HEK293 (cell line): Measurements from ENCODE around the gene PROB1.

Source experiments
- CTCF ChIA-PET: fragments of 350-600 bp; formaldehyde crosslinking; extraction: SDS; loops from one replicate; lab custom pipeline; 2021; ENCODE audit warnings: antibody characterized with exemption; lab: Yijun Ruan, JAX
- POLR2A ChIA-PET: fragments of 300-600 bp; formaldehyde crosslinking; extraction: SDS; loops from one replicate; lab custom pipeline; 2020; ENCODE audit warnings: antibody characterized with exemption, inconsistent platforms; lab: Yijun Ruan, JAX
- H3K27ac ChIP-seq: fragments of 200-500 bp; sonication (Bioruptor generic); 2 replicates; pipeline ENCODE4 v1.5.1; 2014; ENCODE audit warnings: low read depth, low read length, control low read depth, inconsistent platforms; ENCODE audit errors: extremely low read depth
- H3K36me3 ChIP-seq, 2 experiments: fragments of 200-500 bp in 1 of 2; sonication (Bioruptor generic) in 1 of 2; 1 replicate in 1 of 2; 2 replicates in 1 of 2; pipeline ENCODE4 v1.5.1; 2014 to 2017; ENCODE audit warnings: inconsistent platforms in 2 of 2, low read length in 2 of 2; ENCODE audit not compliant: control insufficient read depth in 2 of 2, insufficient read depth in 1 of 2
- H3K4me1 ChIP-seq: fragments of 200-500 bp; sonication (Bioruptor generic); 2 replicates; pipeline ENCODE4 v1.5.1; 2014; ENCODE audit warnings: mild to moderate bottlenecking, low read length, inconsistent platforms; ENCODE audit not compliant: control insufficient read depth, insufficient read depth
- H3K4me3 ChIP-seq: 2 replicates; pipeline ENCODE4 v1.5.1; 2011; ENCODE audit warnings: low read depth, mild to moderate bottlenecking, control low read depth, low read length, moderate library complexity
- H3K9me3 ChIP-seq: fragments of 200-500 bp; sonication (Bioruptor generic); 2 replicates; pipeline ENCODE4 v1.5.1; 2014; ENCODE audit warnings: low read depth, low read length, inconsistent platforms; ENCODE audit not compliant: control insufficient read depth, insufficient read depth
- EGR2 ChIP-seq: fragments of 450-650 bp; formaldehyde crosslinking; IDR thresholded peaks from 2 replicates; pipeline ENCODE4 v1.5.1; 2016; ENCODE audit warnings: low read depth, missing biosample characterization, missing genetic modification characterization
- KLF9 ChIP-seq: fragments of 450-650 bp; formaldehyde crosslinking; IDR thresholded peaks from 2 replicates; pipeline ENCODE4 v1.5.1; 2016; ENCODE audit warnings: missing biosample characterization, missing genetic modification characterization, low read depth
- MZF1 ChIP-seq: fragments of 450-650 bp; formaldehyde crosslinking; IDR thresholded peaks from 2 replicates; pipeline ENCODE4 v1.5.1; 2017; ENCODE audit warnings: missing biosample characterization, missing genetic modification characterization, borderline replicate concordance
- SP3 ChIP-seq: fragments of 450-650 bp; formaldehyde crosslinking; IDR thresholded peaks from 2 replicates; pipeline ENCODE4 v1.5.1; 2016; ENCODE audit warnings: missing biosample characterization, missing genetic modification characterization
- WT1 ChIP-seq: fragments of 450-650 bp; formaldehyde crosslinking; IDR thresholded peaks from 2 replicates; pipeline ENCODE4 v1.5.1; 2016; ENCODE audit warnings: missing biosample characterization, missing genetic modification characterization
- YY1 ChIP-seq: fragments of 450-650 bp; formaldehyde crosslinking; IDR thresholded peaks from 2 replicates; pipeline ENCODE4 v1.5.1; 2018; ENCODE audit warnings: missing biosample characterization, missing genetic modification characterization
- ZBTB17 ChIP-seq: fragments of 450-650 bp; formaldehyde crosslinking; IDR thresholded peaks from 2 replicates; pipeline ENCODE4 v1.5.1; 2016; ENCODE audit warnings: missing biosample characterization, missing genetic modification characterization
- ZBTB48 ChIP-seq: fragments of 450-650 bp; formaldehyde crosslinking; IDR thresholded peaks from 2 replicates; pipeline ENCODE4 v1.5.1; 2016; ENCODE audit warnings: missing biosample characterization, missing genetic modification characterization
- ZBTB49 ChIP-seq: fragments of 450-650 bp; formaldehyde crosslinking; IDR thresholded peaks from 2 replicates; pipeline ENCODE4 v1.5.1; 2016; ENCODE audit warnings: missing biosample characterization, missing genetic modification characterization, low read depth
- ZFP41 ChIP-seq: fragments of 450-650 bp; formaldehyde crosslinking; IDR thresholded peaks from 2 replicates; pipeline ENCODE4 v1.5.1; 2016; ENCODE audit warnings: missing biosample characterization, missing genetic modification characterization, borderline replicate concordance
- ZNF132 ChIP-seq: fragments of 450-650 bp; formaldehyde crosslinking; IDR thresholded peaks from 2 replicates; pipeline ENCODE4 v1.5.1; 2017; ENCODE audit warnings: missing biosample characterization, missing genetic modification characterization, borderline replicate concordance
- ZNF175 ChIP-seq: fragments of 450-650 bp; formaldehyde crosslinking; IDR thresholded peaks from 2 replicates; pipeline ENCODE4 v1.5.1; 2016; ENCODE audit warnings: missing biosample characterization, missing genetic modification characterization
- ZNF221 ChIP-seq: fragments of 450-650 bp; formaldehyde crosslinking; IDR thresholded peaks from 2 replicates; pipeline ENCODE4 v1.5.1; 2017; ENCODE audit warnings: missing biosample characterization, missing genetic modification characterization, borderline replicate concordance
- ZNF24 ChIP-seq: fragments of 450-650 bp; formaldehyde crosslinking; IDR thresholded peaks from 2 replicates; pipeline ENCODE4 v1.5.1; 2016; ENCODE audit warnings: missing biosample characterization, missing genetic modification characterization
- ZNF26 ChIP-seq: fragments of 450-650 bp; formaldehyde crosslinking; IDR thresholded peaks from 2 replicates; pipeline ENCODE4 v1.5.1; 2016; ENCODE audit warnings: missing biosample characterization, missing genetic modification characterization
- ZNF266 ChIP-seq: fragments of 450-650 bp; formaldehyde crosslinking; IDR thresholded peaks from 2 replicates; pipeline ENCODE4 v1.5.1; 2016; ENCODE audit warnings: missing biosample characterization, missing genetic modification characterization, low read depth
- ZNF274 ChIP-seq, 2 experiments: fragments of 200-500 bp in 1 of 2; fragments of 450-650 bp in 1 of 2; sonication (Bioruptor generic) in 1 of 2; formaldehyde crosslinking in 1 of 2; IDR thresholded peaks; 2 replicates each; pipeline versions ENCODE4 v1.5.1 to v1.6.1; 2014 to 2016; ENCODE audit warnings: borderline replicate concordance in 1 of 2, inconsistent platforms in 1 of 2, low read length in 1 of 2, missing biosample characterization in 1 of 2, missing genetic modification characterization in 1 of 2
- ZNF394 ChIP-seq: fragments of 450-650 bp; formaldehyde crosslinking; IDR thresholded peaks from 2 replicates; pipeline ENCODE4 v1.5.1; 2016; ENCODE audit warnings: missing biosample characterization, missing genetic modification characterization, mild to moderate bottlenecking, moderate library complexity, borderline replicate concordance
- ZNF473 ChIP-seq: fragments of 450-650 bp; formaldehyde crosslinking; IDR thresholded peaks from 2 replicates; pipeline ENCODE4 v1.5.1; 2017; ENCODE audit warnings: missing biosample characterization, missing genetic modification characterization
- ZNF48 ChIP-seq: fragments of 450-650 bp; formaldehyde crosslinking; IDR thresholded peaks from 2 replicates; pipeline ENCODE4 v1.5.1; 2016; ENCODE audit warnings: missing biosample characterization, missing genetic modification characterization
- ZNF521 ChIP-seq: fragments of 450-650 bp; formaldehyde crosslinking; IDR thresholded peaks from 2 replicates; pipeline ENCODE4 v1.5.1; 2017; ENCODE audit warnings: missing biosample characterization, mild to moderate bottlenecking, missing genetic modification characterization
- ZNF555 ChIP-seq: fragments of 450-650 bp; formaldehyde crosslinking; conservative IDR thresholded peaks from 2 replicates; pipeline ENCODE4 v1.5.1; 2017; ENCODE audit warnings: missing biosample characterization, mild to moderate bottlenecking, missing genetic modification characterization, inconsistent platforms
- ZNF621 ChIP-seq: fragments of 450-650 bp; formaldehyde crosslinking; IDR thresholded peaks from 2 replicates; pipeline ENCODE4 v1.5.1; 2017; ENCODE audit warnings: missing biosample characterization, missing genetic modification characterization
- ZNF664 ChIP-seq: fragments of 450-650 bp; formaldehyde crosslinking; IDR thresholded peaks from 2 replicates; pipeline ENCODE4 v1.5.1; 2016; ENCODE audit warnings: missing biosample characterization, missing genetic modification characterization
- ZNF692 ChIP-seq: fragments of 450-650 bp; formaldehyde crosslinking; IDR thresholded peaks from 2 replicates; pipeline ENCODE4 v1.5.1; 2016; ENCODE audit warnings: missing biosample characterization, missing genetic modification characterization
- ZNF704 ChIP-seq: fragments of 450-650 bp; formaldehyde crosslinking; IDR thresholded peaks from 2 replicates; pipeline ENCODE4 v1.5.1; 2016; ENCODE audit warnings: missing biosample characterization, missing genetic modification characterization
- ZNF768 ChIP-seq: fragments of 450-650 bp; formaldehyde crosslinking; IDR thresholded peaks from 2 replicates; pipeline ENCODE4 v1.5.1; 2018; ENCODE audit warnings: missing biosample characterization, mild to moderate bottlenecking, missing genetic modification characterization
- ZSCAN16 ChIP-seq: fragments of 450-650 bp; formaldehyde crosslinking; IDR thresholded peaks from 2 replicates; pipeline ENCODE4 v1.5.1; 2016; ENCODE audit warnings: missing biosample characterization, missing genetic modification characterization
- ZSCAN30 ChIP-seq: fragments of 450-650 bp; IDR thresholded peaks from 2 replicates; pipeline ENCODE4 v1.5.1; 2018; ENCODE audit warnings: missing biosample characterization, mild to moderate bottlenecking, missing genetic modification characterization, moderate library complexity

PROB1 gene

GRCh38 chr5:139438707-139439012 is 43.8 kb upstream of the PROB1 start (continued):
- TF ChIP-seq ZNF221 (tag by site-specific recombination) (no peak), ZNF48 (tag by site-specific recombination) (no peak), ZNF26 (tag by site-specific recombination) (no peak), ZNF621 (no peak), ZFP41 (tag by site-specific recombination) (no peak), ZNF175 (no peak)

GRCh38 chr5:139435676-139436075 is 40.8 kb upstream of the PROB1 start:
- CTCF ChIA-PET: interaction anchor here (0.6 to 2.7 kb wide), 4 partner anchors 12 to 276 kb away, joined by 3 to 29 read pairs (median 4); no protein-coding TSS in a partner anchor
- peak; percentile 38; the same call in 1 of the 2 replicates for TF ChIP-seq WT1
- no peak for TF ChIP-seq ZNF48 (tag by site-specific recombination)
- peak; percentile 87 for TF ChIP-seq ZNF664 (tag by site-specific recombination)
- no peak for TF ChIP-seq ZNF394
- no peak for TF ChIP-seq ZNF132 (tag by site-specific recombination)
- TF ChIP-seq ZNF24 (tag by site-specific recombination): no peak
- TF ChIP-seq YY1 (tag by site-specific recombination): no peak
- TF ChIP-seq ZNF768 (tag by site-specific recombination): no peak
- no peak for TF ChIP-seq EGR2 (tag by site-specific recombination)
- TF ChIP-seq, all 188 proteins: peak for 2

GRCh38 chr5:139431706-139432105 is 36.8 kb upstream of the PROB1 start:
- Histone ChIP-seq H3K4me3 (no peak overlapping the region), H3K4me1 (no peaks in the 10 kb centered on the region), H3K9me3 (no peaks in the 10 kb centered on the region), H3K36me3 (peaks cover 51 to 71% of the 10 kb centered on the region in 2 experiments), H3K27ac (no peak overlapping the region)
- POLR2A ChIA-PET: no interaction called here
- CTCF ChIA-PET: interaction anchor here (0.7 to 1.5 kb wide), 3 partner anchors 9 to 84 kb away, joined by 4 to 8 read pairs (median 4); no protein-coding TSS in a partner anchor
- TF ChIP-seq ZBTB49 (tag by site-specific recombination) (no peak), KLF9 (no peak), MZF1 (tag by site-specific recombination) (no peak), ZNF274 (IDR thresholded peaks at IDR 0.05; ENCODE audit: low read length) (no peak), ZNF274 (tag by site-specific recombination; IDR thresholded peaks at IDR 0.05; ENCODE audit: borderline replicate concordance) (no peak), ZBTB17 (no peak), ZNF266 (tag by site-specific recombination) (no peak), ZSCAN16 (tag by site-specific recombination) (no peak), ZBTB48 (no peak), SP3 (tag by site-specific recombination) (no peak), ZNF521 (tag by site-specific recombination) (no peak), ZNF473 (no peak), ZSCAN30 (tag by site-specific recombination) (no peak), ZNF555 (tag by site-specific recombination) (no peak), ZNF692 (no peak), ZNF704 (tag by site-specific recombination) (no peak)
- TF ChIP-seq, all 188 proteins: peak for 0

More at GRCh38 chr5:139435676-139436075, 40.8 kb upstream of the PROB1 start:
- POLR2A ChIA-PET: interaction anchor here (0.7 kb wide), 2 partner anchors 79 to 310 kb away, joined by 3 to 6 read pairs; no protein-coding TSS in a partner anchor
- Histone ChIP-seq H3K4me1 (peaks cover 9% of the 10 kb centered on the region), H3K4me3 (no peak overlapping the region), H3K27ac (no peak overlapping the region), H3K9me3 (no peaks in the 10 kb centered on the region), H3K36me3 (peaks cover 36 to 47% of the 10 kb centered on the region in 2 experiments)
